Fibroblast of the aortic adventitia (primary cell): Measurements from ENCODE around the gene ATG2B. TPM values are rescaled to one million over a fixed set of nuclear protein-coding genes. Genes with fewer than 3 reads are reported as not detected.
"Not testable (repeated sequence)": the region's sequence is repeated elsewhere in the genome, so short reads cannot be mapped to it uniquely, and the experiment has no call there.

Source experiments
- DNase-seq: peaks from one replicate; pipeline ENCODE4 v3.0.0-alpha.2; 2010; ENCODE audit warnings: low read depth
- H3K4me3 ChIP-seq: 2 replicates; pipeline ENCODE4 v1.5.1; 2011; ENCODE audit warnings: low read depth, mild to moderate bottlenecking, control low read depth, low read length, moderate library complexity
- CTCF ChIP-seq: IDR thresholded peaks from 2 replicates; pipeline ENCODE4 v1.5.1; 2011; ENCODE audit warnings: mild to moderate bottlenecking, low read length, control low read depth, inconsistent platforms; ENCODE audit not compliant: insufficient read depth
- total RNA-seq: library from RNA; depleted of rRNA; stranded (reverse); fragments of >200 nt; gene quantifications from 2 replicates; pipeline ENCODE4 v1.2.3, GENCODE V29; 2012; ENCODE audit warnings: low replicate concordance

The ATG2B gene
- total RNA-seq, 1 donor: 28.7 TPM

- no peak for DNase-seq
- no peak for TF ChIP-seq CTCF
- H3K4me3 ChIP-seq: no peak overlapping the region
Observed at GRCh38 chr14:96349286-96350075, 13.7 kb downstream of the ATG2B start.

- DNase-seq, H3K4me3 ChIP-seq: not testable (repeated sequence)
Observed at GRCh38 chr14:96347957-96348356, 15.2 kb downstream of the ATG2B start.

GRCh38 chr14:96345669-96346068 lies 17.5 kb downstream of the ATG2B start:
- H3K4me3 ChIP-seq: no peak overlapping the region
- DNase-seq: no peak
- no peak for TF ChIP-seq CTCF

- TF ChIP-seq CTCF: no peak
- DNase-seq: no peak
- no peak overlapping the region for H3K4me3 ChIP-seq
Observed at GRCh38 chr14:96341323-96341722, 21.8 kb downstream of the ATG2B start.

- no peak for TF ChIP-seq CTCF
- no peak for DNase-seq
- H3K4me3 ChIP-seq: no peak overlapping the region
Observed at GRCh38 chr14:96338551-96338950, 24.6 kb downstream of the ATG2B start.

- H3K4me3 ChIP-seq: no peak overlapping the region
- TF ChIP-seq CTCF: no peak
- no peak for DNase-seq
Observed at GRCh38 chr14:96324219-96324618, 38.9 kb downstream of the ATG2B start.

GRCh38 chr14:96320605-96321004 lies 42.5 kb downstream of the ATG2B start:
- DNase-seq: no peak
- no peak for TF ChIP-seq CTCF
- H3K4me3 ChIP-seq: no peak overlapping the region
